HepG2 (cell line): Measurements from ENCODE around the gene KIAA0319L.

Source experiments
- ATAD3A ChIP-seq: sonication (generic); formaldehyde crosslinking; IDR thresholded peaks from 2 replicates; pipeline ENCODE4 v1.4.0; 2020; ENCODE audit warnings: missing genetic modification reagents
- MAFK ChIP-seq, 2 experiments: IDR thresholded peaks in 1 of 2; conservative IDR thresholded peaks in 1 of 2; 2 replicates each; pipeline ENCODE4 v1.6.1; 2011; ENCODE audit warnings: improper control_type of control experiment in 2 of 2, low read length in 2 of 2
- TCF12 ChIP-seq, 2 experiments: fragments of 450-650 bp in 1 of 2; sonication (generic) in 1 of 2; formaldehyde crosslinking in 1 of 2; IDR thresholded peaks; 2 replicates each; pipeline versions ENCODE4 v1.6.1 to v1.8.0; 2017 to 2022; ENCODE audit warnings: antibody characterized with exemption in 1 of 2, mild to moderate bottlenecking in 1 of 2, missing genetic modification reagents in 1 of 2, moderate library complexity in 1 of 2
- ZFX ChIP-seq: sonication (generic); formaldehyde crosslinking; IDR thresholded peaks from 2 replicates; pipeline ENCODE4 v1.4.0; 2020; ENCODE audit warnings: mild to moderate bottlenecking, low read depth, missing genetic modification reagents, moderate library complexity
- ZNF30 ChIP-seq: sonication (generic); formaldehyde crosslinking; IDR thresholded peaks from 2 replicates; pipeline ENCODE4 v1.5.0; 2020; ENCODE audit warnings: mild to moderate bottlenecking, missing genetic modification reagents

GRCh38 chr1:35386290-35386689, 170.9 kb downstream of the KIAA0319L start:
- no peak for TF ChIP-seq ATAD3A
- no peak for TF ChIP-seq TCF12 (IDR thresholded peaks at IDR 0.05)
- TF ChIP-seq TCF12 (CRISPR knock-in tag; IDR thresholded peaks at IDR 0.05): no peak
- no peak for TF ChIP-seq ZNF30 (CRISPR knock-in tag)
- no peak for TF ChIP-seq ZFX (CRISPR knock-in tag)
- TF ChIP-seq MAFK (conservative IDR thresholded peaks at IDR 0.05 in 1 of 2, IDR thresholded peaks at IDR 0.05 in 1 of 2; ENCODE audit: low read length in 2 of 2): no peak
